NT2/D1 (cell line): ENCODE measurements around the gene ACOT11.

Experiments
- DNase-seq: peaks from one replicate; pipeline ENCODE4 v3.0.0-alpha.2; 2011; ENCODE audit warnings: low read depth, low spot score
- H3K27me3 ChIP-seq: 2 replicates; pipeline ENCODE4 v1.6.0; 2011; ENCODE audit warnings: mild to moderate bottlenecking; ENCODE audit not compliant: insufficient read length, insufficient read depth
- H3K36me3 ChIP-seq: 2 replicates; pipeline ENCODE4 v1.6.1; 2011; ENCODE audit warnings: mild to moderate bottlenecking, low read length, mixed read lengths; ENCODE audit not compliant: insufficient read depth, insufficient read length
- H3K4me1 ChIP-seq: 2 replicates; pipeline ENCODE4 v1.5.1; 2011; ENCODE audit not compliant: insufficient read depth, insufficient read length
- H3K4me3 ChIP-seq: 2 replicates; pipeline ENCODE4 v1.5.1; 2011; ENCODE audit warnings: low read depth; ENCODE audit not compliant: insufficient read length
- H3K9ac ChIP-seq: 2 replicates; pipeline ENCODE4 v1.6.0; 2011; ENCODE audit warnings: low read depth; ENCODE audit not compliant: insufficient read length
- H3K9me3 ChIP-seq: 2 replicates; pipeline ENCODE4 v1.5.1; 2011; ENCODE audit warnings: mild to moderate bottlenecking, low read length; ENCODE audit not compliant: insufficient read depth
- SUZ12 ChIP-seq: IDR thresholded peaks from 2 replicates; pipeline ENCODE4 v1.6.1; 2011; ENCODE audit not compliant: insufficient read length, insufficient read depth; ENCODE audit errors: extremely low read depth
- YY1 ChIP-seq: IDR thresholded peaks from 2 replicates; pipeline ENCODE4 v1.6.1; 2011; ENCODE audit not compliant: insufficient read length, insufficient read depth
- ZNF274 ChIP-seq: IDR thresholded peaks from 2 replicates; pipeline ENCODE4 v1.6.1; 2011; ENCODE audit warnings: mild to moderate bottlenecking, low read depth, low read length

ACOT11 gene

GRCh38 chr1:54577612-54578011 is 29.6 kb downstream of the ACOT11 start:
- no peak overlapping the region for H3K9ac ChIP-seq

GRCh38 chr1:54579337-54579781 is 31.3 kb downstream of the ACOT11 start:
- Histone ChIP-seq H3K27me3 (no peaks in the 10 kb centered on the region), H3K9ac (no peak overlapping the region), H3K9me3 (no peaks in the 10 kb centered on the region), H3K36me3 (no peaks in the 10 kb centered on the region), H3K4me1 (peaks cover 27% of the 10 kb centered on the region), H3K4me3 (no peak overlapping the region)
- DNase-seq = no peak
- TF ChIP-seq ZNF274 (no peak), YY1 (no peak), SUZ12 (no peak)

More at GRCh38 chr1:54577612-54578011, 29.6 kb downstream of the ACOT11 start:
- Histone ChIP-seq H3K27me3 (no peaks in the 10 kb centered on the region), H3K4me3 (no peak overlapping the region), H3K36me3 (no peaks in the 10 kb centered on the region), H3K9me3 (no peaks in the 10 kb centered on the region), H3K4me1 (peaks cover 29% of the 10 kb centered on the region)
- no peak for DNase-seq
- TF ChIP-seq ZNF274 (no peak), SUZ12 (no peak), YY1 (no peak)

- H3K36me3 ChIP-seq = no peaks in the 10 kb centered on the region
- H3K4me1 ChIP-seq = peaks cover 16% of the 10 kb centered on the region
- no peak for DNase-seq
- H3K9ac ChIP-seq = peak overlapping the region; percentile 4
- TF ChIP-seq SUZ12 (no peak), YY1 (no peak), ZNF274 (no peak)
- H3K27me3 ChIP-seq = no peaks in the 10 kb centered on the region
- H3K9me3 ChIP-seq = no peaks in the 10 kb centered on the region
- no peak overlapping the region for H3K4me3 ChIP-seq
These were observed 33.0 kb downstream of the ACOT11 start for GRCh38 chr1:54580856-54581550.

GRCh38 chr1:54581621-54582035 is 33.6 kb downstream of the ACOT11 start:
- H3K9me3 ChIP-seq = no peaks in the 10 kb centered on the region
- H3K36me3 ChIP-seq = no peaks in the 10 kb centered on the region
- DNase-seq = no peak
- peaks cover 16% of the 10 kb centered on the region for H3K4me1 ChIP-seq
- peak overlapping the region; percentile 4 for H3K9ac ChIP-seq
- H3K27me3 ChIP-seq = no peaks in the 10 kb centered on the region
- H3K4me3 ChIP-seq = no peak overlapping the region
- TF ChIP-seq YY1 = no peak
- no peak for TF ChIP-seq SUZ12
- no peak for TF ChIP-seq ZNF274

- H3K36me3 ChIP-seq = no peaks in the 10 kb centered on the region
- H3K4me3 ChIP-seq = no peak overlapping the region
- H3K27me3 ChIP-seq = no peaks in the 10 kb centered on the region
- TF ChIP-seq ZNF274 (no peak), YY1 (no peak), SUZ12 (no peak)
- H3K9ac ChIP-seq = no peak overlapping the region
- DNase-seq = no peak
- H3K4me1 ChIP-seq = peaks cover 16% of the 10 kb centered on the region
- no peaks in the 10 kb centered on the region for H3K9me3 ChIP-seq
These were observed 34.7 kb downstream of the ACOT11 start for GRCh38 chr1:54582566-54583306.

- Histone ChIP-seq H3K27me3 (no peaks in the 10 kb centered on the region), H3K4me3 (no peak overlapping the region), H3K9ac (no peak overlapping the region), H3K9me3 (no peaks in the 10 kb centered on the region), H3K4me1 (peaks cover 14% of the 10 kb centered on the region), H3K36me3 (no peaks in the 10 kb centered on the region)
- DNase-seq = no peak
- no peak for TF ChIP-seq ZNF274
- no peak for TF ChIP-seq YY1
- TF ChIP-seq SUZ12 = no peak
These were observed 35.3 kb downstream of the ACOT11 start for GRCh38 chr1:54583307-54583686.

GRCh38 chr1:54583871-54584270 is 35.8 kb downstream of the ACOT11 start:
- H3K4me3 ChIP-seq = no peak overlapping the region
- no peak overlapping the region for H3K9ac ChIP-seq
- no peaks in the 10 kb centered on the region for H3K9me3 ChIP-seq
- no peak for DNase-seq
- no peaks in the 10 kb centered on the region for H3K27me3 ChIP-seq
- H3K36me3 ChIP-seq = no peaks in the 10 kb centered on the region
- TF ChIP-seq YY1 (no peak), ZNF274 (no peak), SUZ12 (no peak)
- H3K4me1 ChIP-seq = peaks cover 14% of the 10 kb centered on the region
